GM12878 (cell line): ENCODE measurements around the gene CHMP6. TPM values are rescaled to one million over a fixed set of nuclear protein-coding genes. Genes with fewer than 3 reads are reported as not detected.

Experiments
- ATAC-seq: fragments of 200-7000 bp; cut with Tn5 transposase; 3 replicates; pipeline ENCODE4 v1.9.1; 2020; ENCODE audit warnings: mild to moderate bottlenecking, moderate library complexity
- BruUV-seq: library from RNA; stranded (reverse); fragments of 400-500 nt; replicated peaks from 2 replicates; lab custom pipeline; 2021; lab: Mats Ljungman, UMichigan
- CTCF ChIA-PET: fragments of 300-600 bp; sonication (Branson Sonifier 250); formaldehyde crosslinking; extraction: SDS; loops from one replicate; lab custom pipeline; 2021; ENCODE audit warnings: inconsistent platforms; lab: Yijun Ruan, JAX
- POLR2A ChIA-PET: fragments of 350-600 bp; formaldehyde crosslinking; extraction: SDS; loops from one replicate; lab custom pipeline; 2021; ENCODE audit warnings: inconsistent platforms; lab: Charles Lee
- RAD21 ChIA-PET: fragments of 300-600 bp; sonication (Branson Sonifier 250); formaldehyde crosslinking; loops from one replicate; lab custom pipeline; 2023; ENCODE audit warnings: antibody characterized with exemption; ENCODE audit not compliant: unreplicated experiment; lab: Charles Lee
- SMC1A ChIA-PET: fragments of 300-600 bp; sonication (Branson Sonifier 250); formaldehyde crosslinking; loops from one replicate; lab custom pipeline; 2023; ENCODE audit not compliant: unreplicated experiment, uncharacterized antibody; lab: Charles Lee
- DNase-seq: peaks from one replicate; pipeline ENCODE4 v3.0.0-alpha.2; 2011; ENCODE audit warnings: low read depth, low spot score
- FAIRE-seq: peaks from 3 replicates; lab custom pipeline; 2011; peaks lifted over from hg19 to GRCh38; lab: Jason Lieb, UNC
- H2AFZ ChIP-seq: 2 replicates; pipeline ENCODE4 v1.6.0; 2011; ENCODE audit warnings: low read depth, low read length, control low read depth; ENCODE audit not compliant: control insufficient read depth
- H3K27ac ChIP-seq: 2 replicates; pipeline ENCODE4 v1.5.1; 2011; ENCODE audit warnings: control low read depth; ENCODE audit not compliant: control insufficient read depth, insufficient read depth
- H3K27me3 ChIP-seq, 2 experiments: replicated peaks in 1 of 2; 2 replicates each; pipeline versions ENCODE4 v1.6.0 to v1.6.1; 2011; ENCODE audit warnings: low read length in 1 of 2; ENCODE audit not compliant: control insufficient read depth in 2 of 2, insufficient read depth in 2 of 2
- H3K36me3 ChIP-seq, 2 experiments: 2 replicates each; pipeline ENCODE4 v1.5.1; 2011; ENCODE audit warnings: low read length in 1 of 2; ENCODE audit not compliant: control insufficient read depth in 2 of 2, insufficient read depth in 2 of 2
- H3K4me1 ChIP-seq: 2 replicates; pipeline ENCODE4 v1.6.1; 2011; ENCODE audit warnings: mild to moderate bottlenecking, low read length, moderate library complexity, mixed read lengths; ENCODE audit not compliant: control insufficient read depth, insufficient read depth
- H3K4me2 ChIP-seq: 2 replicates; pipeline ENCODE4 v1.6.0; 2011; ENCODE audit warnings: control low read depth; ENCODE audit not compliant: control insufficient read depth, insufficient read depth
- H3K4me3 ChIP-seq: fragments of 200-600 bp; sonication (generic); 2 replicates; pipeline ENCODE4 v1.5.1; 2016
- H3K79me2 ChIP-seq: 2 replicates; pipeline ENCODE4 v1.6.0; 2011; ENCODE audit warnings: low read length; ENCODE audit not compliant: control insufficient read depth, insufficient read depth
- H3K9ac ChIP-seq: 2 replicates; pipeline ENCODE4 v1.8.0; 2011; ENCODE audit warnings: low read length, control low read depth, mixed read lengths; ENCODE audit not compliant: control insufficient read depth, insufficient read depth
- H3K9me3 ChIP-seq: replicated peaks from 3 replicates; pipeline ENCODE4 v1.5.1; 2011; ENCODE audit warnings: mild to moderate bottlenecking, low read length; ENCODE audit not compliant: control insufficient read depth, insufficient read depth
- H4K20me1 ChIP-seq: 2 replicates; pipeline ENCODE4 v1.6.0; 2011; ENCODE audit not compliant: control insufficient read depth, insufficient read depth
- ELK1 ChIP-seq: IDR thresholded peaks from 2 replicates; pipeline ENCODE4 v1.6.1; 2012; ENCODE audit warnings: low read depth, low read length, improper control_type of control experiment
- WRNIP1 ChIP-seq: IDR thresholded peaks from 2 replicates; pipeline ENCODE4 v1.6.1; 2011; ENCODE audit warnings: low read depth, low read length, improper control_type of control experiment, borderline replicate concordance
- WGBS: methylation state at CpG from one replicate; pipeline ENCODE4 v1.1.6; 2016; ENCODE audit warnings: low lambda C conversion rate; ENCODE audit not compliant: insufficient replicate concordance, insufficient coverage; ENCODE audit errors: missing lambda C conversion rate; 5-methylcytosine and 5-hydroxymethylcytosine counted together
- in situ Hi-C: fragments of 300-500 bp; cut with MboI; formaldehyde crosslinking; loops from 9 replicates; pipeline ENCODE4 v1.14.3; 2018; ENCODE audit warnings: mixed read lengths
- intact Hi-C: fragments of 100-400 bp; cut with micrococcal nuclease; formaldehyde crosslinking; loops from one replicate; pipeline ENCODE4 v1.14.2; 2022; ENCODE audit not compliant: unreplicated experiment
- polyA plus RNA-seq, 11 experiments: library from polyadenylated mRNA; depleted of rRNA in 4 of 11; unstranded in 6 of 11; stranded (reverse) in 5 of 11; fragments of >200 nt; fragmentation: Nextera tagmentation in 4 of 11; fragmentation: Illumina TruSeq in 1 of 11; extraction: Ambion mirVana in 4 of 11; extraction: Trizol in 1 of 11; gene quantifications; 1 replicate in 1 of 11; 2 replicates in 10 of 11; pipeline versions ENCODE4 v1.2.1 to v1.2.3, GENCODE V29; 2011 to 2016; ENCODE audit warnings: inconsistent platforms in 2 of 11, missing spikeins in 2 of 11, low read depth in 1 of 11
- total RNA-seq, 4 experiments: library from RNA; depleted of rRNA in 3 of 4; stranded (reverse); fragments of >200 nt in 3 of 4; fragmentation: Illumina TruSeq in 1 of 4; extraction: Trizol in 1 of 4; gene quantifications; 2 replicates each; pipeline versions ENCODE4 v1.2.1 to v1.2.3, GENCODE V29; 2013 to 2021
- TF ChIP-seq, protein P1 (sequence below): fragments of 450-650 bp; IDR thresholded peaks from 2 replicates; pipeline ENCODE4 v1.6.1; 2017; ENCODE audit warnings: mild to moderate bottlenecking, low read depth, inconsistent platforms; ENCODE audit not compliant: poor library complexity, severe bottlenecking

Gene CHMP6
- total and polyA plus RNA-seq, 10 of the 15 experiments (the other 5 are each of a cell fraction or from before 2014, with no cell fraction given), result 0.21 to 37.9 (median 14.7) TPM

- H3K27me3 ChIP-seq, result peaks cover 3 to 4% of the 10 kb centered on the region in 2 experiments; a peak in 3 of 4 replicates
- no peaks in the 10 kb centered on the region for H3K9me3 ChIP-seq
- BruUV-seq, result no TSS peak
- ATAC-seq, result no peak
- TF ChIP-seq ELK1, result no peak
- TF ChIP-seq, protein P1, sequence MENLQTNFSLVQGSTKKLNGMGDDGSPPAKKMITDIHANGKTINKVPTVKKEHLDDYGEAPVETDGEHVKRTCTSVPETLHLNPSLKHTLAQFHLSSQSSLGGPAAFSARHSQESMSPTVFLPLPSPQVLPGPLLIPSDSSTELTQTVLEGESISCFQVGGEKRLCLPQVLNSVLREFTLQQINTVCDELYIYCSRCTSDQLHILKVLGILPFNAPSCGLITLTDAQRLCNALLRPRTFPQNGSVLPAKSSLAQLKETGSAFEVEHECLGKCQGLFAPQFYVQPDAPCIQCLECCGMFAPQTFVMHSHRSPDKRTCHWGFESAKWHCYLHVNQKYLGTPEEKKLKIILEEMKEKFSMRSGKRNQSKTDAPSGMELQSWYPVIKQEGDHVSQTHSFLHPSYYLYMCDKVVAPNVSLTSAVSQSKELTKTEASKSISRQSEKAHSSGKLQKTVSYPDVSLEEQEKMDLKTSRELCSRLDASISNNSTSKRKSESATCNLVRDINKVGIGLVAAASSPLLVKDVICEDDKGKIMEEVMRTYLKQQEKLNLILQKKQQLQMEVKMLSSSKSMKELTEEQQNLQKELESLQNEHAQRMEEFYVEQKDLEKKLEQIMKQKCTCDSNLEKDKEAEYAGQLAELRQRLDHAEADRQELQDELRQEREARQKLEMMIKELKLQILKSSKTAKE, result no peak
- TF ChIP-seq WRNIP1, result no peak
- H3K4me2 ChIP-seq, result no peak overlapping the region
- no peak for DNase-seq
- H3K36me3 ChIP-seq, result no peaks in the 10 kb centered on the region
- POLR2A ChIA-PET, result no interaction called here
- CTCF ChIA-PET, result no interaction called here
- RAD21 ChIA-PET, result no interaction called here
- H4K20me1 ChIP-seq, result no peaks in the 10 kb centered on the region
- SMC1A ChIA-PET, result no interaction called here
- H3K27ac ChIP-seq, result no peak overlapping the region
- no peaks in the 10 kb centered on the region for H3K4me1 ChIP-seq
- in situ Hi-C loops, result no loop called here
- no peak overlapping the region for H3K9ac ChIP-seq
- H2AFZ ChIP-seq, result no peak overlapping the region
- no peak for FAIRE-seq
- intact Hi-C loops, result no loop called here
- no peaks in the 10 kb centered on the region for H3K79me2 ChIP-seq
- no peak overlapping the region for H3K4me3 ChIP-seq
- WGBS, result 45% methylated on average over 16 of the region's 16 CpGs
These were observed 47.5 kb downstream of the CHMP6 start for GRCh38 chr17:81039096-81039495.
